GM12878 (cell line): ENCODE measurements around the gene TXLNB. TPM values are rescaled to one million over a fixed set of nuclear protein-coding genes. Genes with fewer than 3 reads are reported as not detected.

Source experiments
- ATAC-seq: fragments of 200-7000 bp; cut with Tn5 transposase; 3 replicates; pipeline ENCODE4 v1.9.1; 2020; ENCODE audit warnings: mild to moderate bottlenecking, moderate library complexity
- BruUV-seq: library from RNA; stranded (reverse); fragments of 400-500 nt; replicated peaks from 2 replicates; lab custom pipeline; 2021; lab: Mats Ljungman, UMichigan
- CTCF ChIA-PET: fragments of 300-600 bp; sonication (Branson Sonifier 250); formaldehyde crosslinking; extraction: SDS; loops from one replicate; lab custom pipeline; 2021; ENCODE audit warnings: inconsistent platforms; lab: Yijun Ruan, JAX
- POLR2A ChIA-PET: fragments of 350-600 bp; formaldehyde crosslinking; extraction: SDS; loops from one replicate; lab custom pipeline; 2021; ENCODE audit warnings: inconsistent platforms; lab: Charles Lee
- RAD21 ChIA-PET: fragments of 300-600 bp; sonication (Branson Sonifier 250); formaldehyde crosslinking; loops from one replicate; lab custom pipeline; 2023; ENCODE audit warnings: antibody characterized with exemption; ENCODE audit not compliant: unreplicated experiment; lab: Charles Lee
- SMC1A ChIA-PET: fragments of 300-600 bp; sonication (Branson Sonifier 250); formaldehyde crosslinking; loops from one replicate; lab custom pipeline; 2023; ENCODE audit not compliant: unreplicated experiment, uncharacterized antibody; lab: Charles Lee
- DNase-seq: peaks from one replicate; pipeline ENCODE4 v3.0.0-alpha.2; 2011; ENCODE audit warnings: low read depth, low spot score
- FAIRE-seq: peaks from 3 replicates; lab custom pipeline; 2011; peaks lifted over from hg19 to GRCh38; lab: Jason Lieb, UNC
- H2AFZ ChIP-seq: 2 replicates; pipeline ENCODE4 v1.6.0; 2011; ENCODE audit warnings: low read depth, low read length, control low read depth; ENCODE audit not compliant: control insufficient read depth
- H3K27ac ChIP-seq: 2 replicates; pipeline ENCODE4 v1.5.1; 2011; ENCODE audit warnings: control low read depth; ENCODE audit not compliant: control insufficient read depth, insufficient read depth
- H3K27me3 ChIP-seq, 2 experiments: replicated peaks in 1 of 2; 2 replicates each; pipeline versions ENCODE4 v1.6.0 to v1.6.1; 2011; ENCODE audit warnings: low read length in 1 of 2; ENCODE audit not compliant: control insufficient read depth in 2 of 2, insufficient read depth in 2 of 2
- H3K36me3 ChIP-seq, 2 experiments: 2 replicates each; pipeline ENCODE4 v1.5.1; 2011; ENCODE audit warnings: low read length in 1 of 2; ENCODE audit not compliant: control insufficient read depth in 2 of 2, insufficient read depth in 2 of 2
- H3K4me1 ChIP-seq: 2 replicates; pipeline ENCODE4 v1.6.1; 2011; ENCODE audit warnings: mild to moderate bottlenecking, low read length, moderate library complexity, mixed read lengths; ENCODE audit not compliant: control insufficient read depth, insufficient read depth
- H3K4me2 ChIP-seq: 2 replicates; pipeline ENCODE4 v1.6.0; 2011; ENCODE audit warnings: control low read depth; ENCODE audit not compliant: control insufficient read depth, insufficient read depth
- H3K4me3 ChIP-seq: fragments of 200-600 bp; sonication (generic); 2 replicates; pipeline ENCODE4 v1.5.1; 2016
- H3K79me2 ChIP-seq: 2 replicates; pipeline ENCODE4 v1.6.0; 2011; ENCODE audit warnings: low read length; ENCODE audit not compliant: control insufficient read depth, insufficient read depth
- H3K9ac ChIP-seq: 2 replicates; pipeline ENCODE4 v1.8.0; 2011; ENCODE audit warnings: low read length, control low read depth, mixed read lengths; ENCODE audit not compliant: control insufficient read depth, insufficient read depth
- H3K9me3 ChIP-seq: replicated peaks from 3 replicates; pipeline ENCODE4 v1.5.1; 2011; ENCODE audit warnings: mild to moderate bottlenecking, low read length; ENCODE audit not compliant: control insufficient read depth, insufficient read depth
- H4K20me1 ChIP-seq: 2 replicates; pipeline ENCODE4 v1.6.0; 2011; ENCODE audit not compliant: control insufficient read depth, insufficient read depth
- CHD1 ChIP-seq: IDR thresholded peaks from 2 replicates; pipeline ENCODE4 v1.6.1; 2012; ENCODE audit warnings: low read depth, low read length, improper control_type of control experiment
- CHD2 ChIP-seq: IDR thresholded peaks from 2 replicates; pipeline ENCODE4 v1.6.1; 2011; ENCODE audit warnings: low read depth, low read length, improper control_type of control experiment, borderline replicate concordance
- EP300 ChIP-seq, 2 experiments: fragments of 150-350 bp in 1 of 2; IDR thresholded peaks; 2 replicates each; pipeline ENCODE4 v1.6.1; 2011 to 2012; ENCODE audit warnings: low read depth in 2 of 2, low read length in 2 of 2, borderline replicate concordance in 1 of 2, improper control_type of control experiment in 1 of 2, inconsistent platforms in 1 of 2; ENCODE audit not compliant: control insufficient read depth in 1 of 2
- ETV6 ChIP-seq, 2 experiments: fragments of 450-650 bp in 1 of 2; IDR thresholded peaks in 1 of 2; conservative IDR thresholded peaks in 1 of 2; 2 replicates each; pipeline ENCODE4 v1.6.1; 2014; ENCODE audit warnings: antibody characterized with exemption in 1 of 2, borderline replicate concordance in 1 of 2, low read depth in 1 of 2, mild to moderate bottlenecking in 1 of 2, moderate library complexity in 1 of 2
- FOXM1 ChIP-seq: IDR thresholded peaks from 2 replicates; pipeline ENCODE4 v1.6.1; 2012; ENCODE audit warnings: low read depth, mild to moderate bottlenecking, inconsistent platforms, low read length, moderate library complexity
- HDAC2 ChIP-seq: fragments of 200-600 bp; sonication (generic); IDR thresholded peaks from 2 replicates; pipeline ENCODE4 v1.6.1; 2017
- MEF2B ChIP-seq: fragments of 450-650 bp; IDR thresholded peaks from 2 replicates; pipeline ENCODE4 v1.6.1; 2018; ENCODE audit warnings: mild to moderate bottlenecking, moderate library complexity; ENCODE audit not compliant: partially characterized antibody, poor library complexity, severe bottlenecking
- NBN ChIP-seq: fragments of 450-650 bp; IDR thresholded peaks from 2 replicates; pipeline ENCODE4 v1.6.1; 2016
- NR2C1 ChIP-seq: fragments of 450-650 bp; IDR thresholded peaks from 2 replicates; pipeline ENCODE4 v1.6.1; 2017; ENCODE audit warnings: antibody characterized with exemption, mild to moderate bottlenecking, moderate library complexity
- PRDM15 ChIP-seq: fragments of 450-650 bp; formaldehyde crosslinking; IDR thresholded peaks from 2 replicates; pipeline ENCODE4 v1.4.0; 2020; ENCODE audit warnings: mild to moderate bottlenecking, moderate library complexity
- SP1 ChIP-seq: IDR thresholded peaks from one replicate; pipeline ENCODE4 v1.6.1; 2011; ENCODE audit warnings: low read depth, low read length
- USF2 ChIP-seq: IDR thresholded peaks from 2 replicates; pipeline ENCODE4 v1.6.1; 2011; ENCODE audit warnings: low read depth, low read length, improper control_type of control experiment, borderline replicate concordance
- YY1 ChIP-seq: IDR thresholded peaks from 2 replicates; pipeline ENCODE4 v1.6.1; 2011; ENCODE audit warnings: low read depth, mild to moderate bottlenecking, low read length
- ZBED1 ChIP-seq: IDR thresholded peaks from 2 replicates; pipeline ENCODE4 v1.6.1; 2016; ENCODE audit warnings: borderline replicate concordance
- ZNF384 ChIP-seq: IDR thresholded peaks from 2 replicates; pipeline ENCODE4 v1.6.1; 2012; ENCODE audit warnings: low read depth, mild to moderate bottlenecking, low read length, improper control_type of control experiment, borderline replicate concordance
- WGBS: methylation state at CpG from one replicate; pipeline ENCODE4 v1.1.6; 2016; ENCODE audit warnings: low lambda C conversion rate; ENCODE audit not compliant: insufficient replicate concordance, insufficient coverage; ENCODE audit errors: missing lambda C conversion rate; 5-methylcytosine and 5-hydroxymethylcytosine counted together
- in situ Hi-C: fragments of 300-500 bp; cut with MboI; formaldehyde crosslinking; loops from 9 replicates; pipeline ENCODE4 v1.14.3; 2018; ENCODE audit warnings: mixed read lengths
- intact Hi-C: fragments of 100-400 bp; cut with micrococcal nuclease; formaldehyde crosslinking; loops from one replicate; pipeline ENCODE4 v1.14.2; 2022; ENCODE audit not compliant: unreplicated experiment
- polyA plus RNA-seq, 11 experiments: library from polyadenylated mRNA; depleted of rRNA in 4 of 11; unstranded in 6 of 11; stranded (reverse) in 5 of 11; fragments of >200 nt; fragmentation: Nextera tagmentation in 4 of 11; fragmentation: Illumina TruSeq in 1 of 11; extraction: Ambion mirVana in 4 of 11; extraction: Trizol in 1 of 11; gene quantifications; 1 replicate in 1 of 11; 2 replicates in 10 of 11; pipeline versions ENCODE4 v1.2.1 to v1.2.3, GENCODE V29; 2011 to 2016; ENCODE audit warnings: inconsistent platforms in 2 of 11, missing spikeins in 2 of 11, low read depth in 1 of 11
- total RNA-seq, 4 experiments: library from RNA; depleted of rRNA in 3 of 4; stranded (reverse); fragments of >200 nt in 3 of 4; fragmentation: Illumina TruSeq in 1 of 4; extraction: Trizol in 1 of 4; gene quantifications; 2 replicates each; pipeline versions ENCODE4 v1.2.1 to v1.2.3, GENCODE V29; 2013 to 2021

The TXLNB gene
- total and polyA plus RNA-seq, 10 of the 15 experiments (the other 5 are each of a cell fraction or from before 2014, with no cell fraction given): 0.07 to 1.3 (median 0.22) TPM; not detected in 1

- TF ChIP-seq ETV6 (conservative IDR thresholded peaks at IDR 0.05 in 1 of 2, IDR thresholded peaks at IDR 0.05 in 1 of 2; ENCODE audit: borderline replicate concordance in 1 of 2, low read depth in 1 of 2) (no peak), ZBED1 (no peak), FOXM1 (no peak), EP300 (IDR thresholded peaks at IDR 0.05; ENCODE audit: borderline replicate concordance in 1 of 2, control insufficient read depth in 1 of 2, low read depth in 2 of 2, low read length in 2 of 2) (no peak), YY1 (no peak), ZNF384 (no peak), NBN (no peak), SP1 (no peak), HDAC2 (no peak)
These were observed 44.2 kb downstream of the TXLNB start (continued) for GRCh38 chr6:139247618-139248017.

- ChIA-PET POLR2A (no interaction called here), RAD21 (no interaction called here), CTCF (interaction anchor here (0.8 to 1.0 kb wide), 2 partner anchors 13 to 24 kb away, joined by 3 to 5 read pairs; no protein-coding TSS in a partner anchor), SMC1A (interaction anchor here (1.1 to 1.9 kb wide), 4 partner anchors 18 to 465 kb away, joined by 4 to 6 read pairs (median 4); no protein-coding TSS in a partner anchor)
- WGBS: 54% methylated on average over 3 of the region's 3 CpGs
- Histone ChIP-seq H4K20me1 (no peaks in the 10 kb centered on the region), H3K9me3 (no peaks in the 10 kb centered on the region), H3K27ac (no peak overlapping the region), H3K4me2 (no peak overlapping the region), H3K4me3 (no peak overlapping the region), H3K36me3 (no peaks in the 10 kb centered on the region), H3K4me1 (no peaks in the 10 kb centered on the region), H2AFZ (no peak overlapping the region), H3K9ac (no peak overlapping the region), H3K79me2 (no peaks in the 10 kb centered on the region), H3K27me3 (no peaks in the 10 kb centered on the region)
- TF ChIP-seq CHD1 (no peak), NR2C1 (no peak), USF2 (no peak), MEF2B (no peak), PRDM15 (CRISPR knock-in tag) (no peak), CHD2 (no peak)
- FAIRE-seq (no peak), DNase-seq (no peak), ATAC-seq (no peak)
- intact Hi-C loops: no loop called here
- in situ Hi-C loops: no loop called here
- BruUV-seq: no TSS peak
These were observed 48.3 kb downstream of the TXLNB start for GRCh38 chr6:139243536-139243935.
